ENCODE measurements around the gene ETS1. TPM values are rescaled to one million over a fixed set of nuclear protein-coding genes. Genes with fewer than 3 reads are reported as not detected.

Gene ETS1
- total and polyA plus RNA-seq, 8 donors, result 70.2 to 139 (median 128) TPM

DNA sequence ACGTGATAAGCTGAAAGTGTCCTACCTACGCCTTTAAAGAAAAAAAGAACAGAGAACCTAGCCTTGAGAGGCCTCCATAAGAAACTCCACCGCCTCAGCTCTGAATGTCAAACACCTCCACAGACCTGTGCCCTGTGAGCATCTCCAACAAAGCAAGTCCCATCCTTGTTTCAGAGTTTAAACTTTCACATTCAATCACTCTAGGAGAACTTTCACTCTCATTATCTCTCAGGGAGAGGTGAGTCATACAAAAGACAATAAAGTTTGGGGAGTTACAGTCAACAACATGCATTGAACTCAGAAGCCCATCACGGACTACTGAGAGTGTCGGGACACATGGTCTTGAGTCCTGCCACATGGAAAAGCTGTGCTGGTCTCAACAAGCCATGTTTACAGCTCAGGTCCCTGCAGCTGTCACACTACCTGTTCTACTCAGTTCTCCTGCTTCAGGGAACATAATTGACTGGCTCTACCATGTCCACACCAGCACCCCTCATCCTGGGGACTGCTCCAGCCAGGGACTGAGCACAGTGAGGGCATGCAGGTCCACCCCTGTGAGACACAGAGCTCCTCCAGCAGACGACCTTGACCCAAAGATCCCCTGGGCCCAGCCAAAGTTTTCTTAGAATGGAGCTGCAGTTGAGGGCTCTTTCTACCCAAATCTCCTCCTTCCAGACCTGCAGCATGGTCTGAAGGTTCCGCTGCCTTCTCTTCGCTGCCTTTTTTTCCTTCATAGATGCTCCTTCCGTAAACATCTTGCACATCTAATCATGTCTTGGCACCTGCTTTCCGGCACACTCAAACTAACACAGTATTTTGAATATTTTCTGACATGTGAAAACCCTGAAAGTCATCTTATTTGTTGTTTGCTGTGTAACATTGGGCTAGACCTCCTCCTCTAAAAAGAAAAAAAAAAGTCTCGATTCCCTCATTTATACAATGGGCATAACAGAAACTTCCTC lies 114.9 kb downstream of the ETS1 start:
- TF ChIP-seq CTCF (IDR thresholded peaks at IDR 0.05), result no peak
- Histone ChIP-seq H3K4me3 (no peak overlapping the region), H3K36me3 (peaks cover 0 to 63% of the 10 kb centered on the region in 2 donors), H3K27me3 (no peaks in the 10 kb centered on the region), H3K27ac (peak overlapping the region; percentile 27 to 65), H3K9me3 (no peaks in the 10 kb centered on the region), H3K4me1 (peaks cover 40 to 98% of the 10 kb centered on the region in 2 donors)
- intact Hi-C loops (cut with DNase I), result no loop called here
- DNase-seq (no peak), ATAC-seq (no peak)

- intact Hi-C loops (cut with DNase I), result no loop called here
- H3K27ac ChIP-seq, result peak overlapping the region in 1 of 2 donors; percentile 65
- peaks cover 0 to 64% of the 10 kb centered on the region in 2 donors for H3K36me3 ChIP-seq
Measured at GRCh38 chr11:128471138-128471661, 116.2 kb downstream of the ETS1 start.

GRCh38 chr11:128470081-128470480 lies 117.3 kb downstream of the ETS1 start:
- H3K9me3 ChIP-seq, result no peaks in the 10 kb centered on the region
- intact Hi-C loops (cut with DNase I), result no loop called here
- no peaks in the 10 kb centered on the region for H3K27me3 ChIP-seq
- peak overlapping the region in 1 of 2 donors; percentile 20 for H3K27ac ChIP-seq
- H3K36me3 ChIP-seq, result peaks cover 0 to 62% of the 10 kb centered on the region in 2 donors
- no peak overlapping the region for H3K4me3 ChIP-seq
- no peak for DNase-seq
- peaks cover 41 to 97% of the 10 kb centered on the region in 2 donors for H3K4me1 ChIP-seq
- no peak for ATAC-seq
- TF ChIP-seq CTCF (IDR thresholded peaks at IDR 0.05), result no peak

More at GRCh38 chr11:128471138-128471661, 116.2 kb downstream of the ETS1 start:
- peaks cover 42 to 98% of the 10 kb centered on the region in 2 donors for H3K4me1 ChIP-seq
- TF ChIP-seq CTCF (IDR thresholded peaks at IDR 0.05), result no peak
- H3K27me3 ChIP-seq, result no peaks in the 10 kb centered on the region
- no peak for DNase-seq
- no peak for ATAC-seq
- H3K4me3 ChIP-seq, result no peak overlapping the region
- H3K9me3 ChIP-seq, result no peaks in the 10 kb centered on the region

DNA sequence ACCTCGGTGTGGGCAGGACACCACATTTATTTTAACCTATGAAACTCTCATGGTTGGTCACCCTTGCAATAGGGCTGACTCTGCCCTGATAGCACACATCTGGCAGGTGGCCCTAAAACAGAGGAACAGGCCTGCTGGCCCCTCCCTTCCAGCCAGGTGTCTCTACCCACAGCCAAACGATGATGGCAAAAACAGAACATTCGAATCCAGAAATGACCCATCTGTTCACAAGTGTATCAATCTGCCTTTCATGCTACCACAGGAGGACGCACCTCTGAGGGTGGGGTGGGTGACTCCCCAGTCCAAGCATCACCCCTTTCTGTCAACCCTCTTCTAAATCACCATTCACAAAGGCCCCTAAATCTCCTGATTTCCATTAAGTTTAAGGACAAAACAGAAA lies 118.1 kb downstream of the ETS1 start:
- DNase-seq (no peak), ATAC-seq (no peak)
- Histone ChIP-seq H3K4me3 (no peak overlapping the region), H3K27me3 (no peaks in the 10 kb centered on the region), H3K36me3 (peaks cover 0 to 62% of the 10 kb centered on the region in 2 donors), H3K9me3 (no peaks in the 10 kb centered on the region), H3K27ac (peak overlapping the region in 1 of 2 donors; percentile 64), H3K4me1 (peaks cover 37 to 97% of the 10 kb centered on the region in 2 donors)
- TF ChIP-seq CTCF (IDR thresholded peaks at IDR 0.05), result no peak
- intact Hi-C loops (cut with DNase I), result no loop called here

- DNase-seq (no peak), ATAC-seq (no peak)
- peak overlapping the region; percentile 64 to 70 for H3K27ac ChIP-seq
- H3K4me3 ChIP-seq, result no peak overlapping the region
- intact Hi-C loops (cut with DNase I), result no loop called here
- H3K4me1 ChIP-seq, result peaks cover 27 to 96% of the 10 kb centered on the region in 2 donors
- H3K27me3 ChIP-seq, result no peaks in the 10 kb centered on the region
- peaks cover 0 to 58% of the 10 kb centered on the region in 2 donors for H3K36me3 ChIP-seq
- no peaks in the 10 kb centered on the region for H3K9me3 ChIP-seq
- no peak for TF ChIP-seq CTCF (IDR thresholded peaks at IDR 0.05)
Measured at GRCh38 chr11:128468111-128468510, 119.2 kb downstream of the ETS1 start.
